Measurements from ENCODE around the gene SMC1A. TPM values are rescaled to one million over a fixed set of nuclear protein-coding genes. Genes with fewer than 3 reads are reported as not detected.

SMC1A gene
- total and polyA plus RNA-seq, 10 of the 15 experiments (the other 5 are each of a cell fraction or from before 2014, with no cell fraction given): 25.6 to 158 (median 78.0) TPM

DNA sequence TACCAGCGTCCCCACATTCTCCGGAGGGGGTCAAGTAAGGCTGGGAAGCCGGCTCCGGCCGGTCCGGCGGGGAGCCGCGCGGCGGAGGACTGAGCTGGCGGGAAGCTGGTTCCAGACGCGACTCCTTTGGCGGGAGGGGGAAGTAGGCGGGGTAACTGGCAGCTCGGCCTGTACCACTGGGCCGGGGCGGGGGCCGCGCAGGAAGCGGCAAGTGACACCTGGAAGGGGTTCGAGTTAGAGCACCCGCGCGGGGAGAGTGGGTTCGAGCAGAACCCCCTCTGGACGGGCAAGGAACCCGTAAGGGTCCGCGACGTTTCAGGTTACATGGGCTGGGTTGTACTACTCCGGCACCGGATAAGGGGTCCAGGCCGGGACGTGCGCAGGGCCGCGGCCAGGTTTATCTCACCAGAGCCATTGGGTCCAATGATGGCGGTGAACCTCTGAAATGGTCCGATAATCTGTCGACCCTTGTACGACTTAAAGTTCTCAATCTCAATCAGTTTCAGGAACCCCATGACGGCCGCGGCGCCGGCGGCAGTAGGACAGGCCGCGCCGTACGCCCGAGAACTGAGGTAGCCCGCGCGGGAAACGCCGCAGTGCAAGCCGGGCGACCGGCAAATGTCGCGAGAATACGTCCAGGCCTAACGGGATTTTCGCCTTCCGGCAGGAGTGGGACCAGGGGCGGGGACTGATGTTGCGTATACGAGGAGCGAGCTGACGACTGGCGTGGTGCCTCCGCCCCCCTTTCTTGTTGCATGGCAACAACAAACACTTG is at the start of gene SMC1A (continued):
- TF ChIP-seq, protein P1, sequence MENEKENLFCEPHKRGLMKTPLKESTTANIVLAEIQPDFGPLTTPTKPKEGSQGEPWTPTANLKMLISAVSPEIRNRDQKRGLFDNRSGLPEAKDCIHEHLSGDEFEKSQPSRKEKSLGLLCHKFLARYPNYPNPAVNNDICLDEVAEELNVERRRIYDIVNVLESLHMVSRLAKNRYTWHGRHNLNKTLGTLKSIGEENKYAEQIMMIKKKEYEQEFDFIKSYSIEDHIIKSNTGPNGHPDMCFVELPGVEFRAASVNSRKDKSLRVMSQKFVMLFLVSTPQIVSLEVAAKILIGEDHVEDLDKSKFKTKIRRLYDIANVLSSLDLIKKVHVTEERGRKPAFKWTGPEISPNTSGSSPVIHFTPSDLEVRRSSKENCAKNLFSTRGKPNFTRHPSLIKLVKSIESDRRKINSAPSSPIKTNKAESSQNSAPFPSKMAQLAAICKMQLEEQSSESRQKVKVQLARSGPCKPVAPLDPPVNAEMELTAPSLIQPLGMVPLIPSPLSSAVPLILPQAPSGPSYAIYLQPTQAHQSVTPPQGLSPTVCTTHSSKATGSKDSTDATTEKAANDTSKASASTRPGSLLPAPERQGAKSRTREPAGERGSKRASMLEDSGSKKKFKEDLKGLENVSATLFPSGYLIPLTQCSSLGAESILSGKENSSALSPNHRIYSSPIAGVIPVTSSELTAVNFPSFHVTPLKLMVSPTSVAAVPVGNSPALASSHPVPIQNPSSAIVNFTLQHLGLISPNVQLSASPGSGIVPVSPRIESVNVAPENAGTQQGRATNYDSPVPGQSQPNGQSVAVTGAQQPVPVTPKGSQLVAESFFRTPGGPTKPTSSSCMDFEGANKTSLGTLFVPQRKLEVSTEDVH (IDR thresholded peaks at IDR 0.05; ENCODE audit: low read depth, partially characterized antibody): peak; percentile 94
- peak; percentile 88; the same call in 2 of the 3 replicates for TF ChIP-seq POU2F2 (IDR thresholded peaks at IDR 0.05; ENCODE audit: borderline replicate concordance, low read depth, low read length)
- peak; percentile 66 for TF ChIP-seq SREBF1 (IDR thresholded peaks at IDR 0.05; ENCODE audit: low read length)
- TF ChIP-seq BMI1 (IDR thresholded peaks at IDR 0.05; ENCODE audit: borderline replicate concordance): peak; percentile 62; the same call in 1 of the 2 replicates
- TF ChIP-seq HCFC1 (IDR thresholded peaks at IDR 0.05; ENCODE audit: low read length): peak; percentile 56
- TF ChIP-seq REST (IDR thresholded peaks at IDR 0.05; ENCODE audit: low read depth, low read length): 0 out of 2 replicates have a peak, but pooled peaks have one; percentile 25
- peak; percentile 59; the same call in 1 of the 2 replicates for TF ChIP-seq TARDBP (IDR thresholded peaks at IDR 0.05; ENCODE audit: borderline replicate concordance)
- TF ChIP-seq, protein P2, sequence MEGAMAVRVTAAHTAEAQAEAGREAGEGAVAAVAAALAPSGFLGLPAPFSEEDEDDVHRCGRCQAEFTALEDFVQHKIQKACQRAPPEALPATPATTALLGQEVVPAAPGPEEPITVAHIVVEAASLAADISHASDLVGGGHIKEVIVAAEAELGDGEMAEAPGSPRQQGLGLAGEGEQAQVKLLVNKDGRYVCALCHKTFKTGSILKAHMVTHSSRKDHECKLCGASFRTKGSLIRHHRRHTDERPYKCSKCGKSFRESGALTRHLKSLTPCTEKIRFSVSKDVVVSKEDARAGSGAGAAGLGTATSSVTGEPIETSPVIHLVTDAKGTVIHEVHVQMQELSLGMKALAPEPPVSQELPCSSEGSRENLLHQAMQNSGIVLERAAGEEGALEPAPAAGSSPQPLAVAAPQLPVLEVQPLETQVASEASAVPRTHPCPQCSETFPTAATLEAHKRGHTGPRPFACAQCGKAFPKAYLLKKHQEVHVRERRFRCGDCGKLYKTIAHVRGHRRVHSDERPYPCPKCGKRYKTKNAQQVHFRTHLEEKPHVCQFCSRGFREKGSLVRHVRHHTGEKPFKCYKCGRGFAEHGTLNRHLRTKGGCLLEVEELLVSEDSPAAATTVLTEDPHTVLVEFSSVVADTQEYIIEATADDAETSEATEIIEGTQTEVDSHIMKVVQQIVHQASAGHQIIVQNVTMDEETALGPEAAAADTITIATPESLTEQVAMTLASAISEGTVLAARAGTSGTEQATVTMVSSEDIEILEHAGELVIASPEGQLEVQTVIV (IDR thresholded peaks at IDR 0.05; ENCODE audit: borderline replicate concordance, partially characterized antibody): peak; percentile 32
- no peak for TF ChIP-seq CBX3 (IDR thresholded peaks at IDR 0.05; ENCODE audit: borderline replicate concordance, low read depth)
- TF ChIP-seq HDAC2 (IDR thresholded peaks at IDR 0.05): no peak
- TF ChIP-seq ZNF592 (IDR thresholded peaks at IDR 0.05): no peak
- TF ChIP-seq IRF5 (IDR thresholded peaks at IDR 0.05; ENCODE audit: borderline replicate concordance): peak; percentile 73
- peak; percentile 94 for TF ChIP-seq RB1 (IDR thresholded peaks at IDR 0.05; ENCODE audit: borderline replicate concordance)
- no peak; the same call in 1 of the 2 replicates for TF ChIP-seq RFX5 (IDR thresholded peaks at IDR 0.05; ENCODE audit: low read depth, low read length)
